Gastrocnemius medialis (tissue), 4 donors: ENCODE measurements around the gene MYO1B.

Source experiments
- CTCF ChIP-seq, 5 experiments: fragments of 450-650 bp in 3 of 5; fragments of 200-600 bp in 2 of 5; sonication (generic) in 2 of 5; IDR thresholded peaks in 4 of 5; conservative IDR thresholded peaks in 1 of 5; 1 replicate in 4 of 5; 2 replicates in 1 of 5; pipeline ENCODE4 v1.5.1; 2016 to 2019; ENCODE audit warnings: antibody characterized with exemption in 5 of 5, mild to moderate bottlenecking in 3 of 5, moderate library complexity in 3 of 5
- POLR2A ChIP-seq, 2 donors: fragments of 450-650 bp; IDR thresholded peaks; one replicate each; pipeline ENCODE4 v1.6.1; 2017; ENCODE audit warnings: antibody characterized with exemption in 2 of 2, mild to moderate bottlenecking in 2 of 2, moderate library complexity in 2 of 2

GRCh38 chr2:191234376-191234775 is 10.8 kb upstream of the MYO1B start:
- no peak for TF ChIP-seq CTCF (IDR thresholded peaks at IDR 0.05 in 4 of 5, conservative IDR thresholded peaks at IDR 0.05 in 1 of 5)
- TF ChIP-seq POLR2A (IDR thresholded peaks at IDR 0.05): no peak
